Measurements from ENCODE around the gene NUTM2G. TPM values are rescaled to one million over a fixed set of nuclear protein-coding genes. Genes with fewer than 3 reads are reported as not detected.
"Not testable (repeated sequence)": the region's sequence is repeated elsewhere in the genome, so short reads cannot be mapped to it uniquely, and the experiment has no call there.

The NUTM2G gene
- total RNA-seq, 1 experiment from 2014 or later = not detected

DNA sequence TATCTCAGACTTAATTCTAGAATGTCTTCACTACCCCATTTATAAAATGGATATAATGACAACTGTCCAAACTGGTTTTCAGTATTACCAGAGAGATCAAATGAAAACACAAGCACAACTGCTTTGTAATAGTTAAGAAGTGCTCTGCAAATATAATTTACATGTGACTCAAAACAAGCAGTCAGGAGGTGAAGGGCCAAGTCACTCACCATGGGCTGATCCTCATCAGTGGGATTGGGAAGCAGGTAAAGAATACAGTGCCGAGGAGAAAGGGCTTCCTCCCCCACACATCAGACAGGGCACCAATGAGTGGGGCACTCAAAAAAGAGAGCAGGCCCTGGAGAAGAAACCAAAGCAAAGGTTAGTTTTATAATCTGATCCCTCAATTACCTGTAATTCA, 20.7 kb downstream of the NUTM2G start:
- POLR2A ChIA-PET (ENCODE audit: unreplicated experiment); BruUV-seq (replicated peaks): not testable (repeated sequence)

GRCh38 chr9:96950539-96950938, 21.9 kb downstream of the NUTM2G start:
- intact Hi-C loops (cut with micrococcal nuclease; ENCODE audit: unreplicated experiment); H3K9me3 ChIP-seq (ENCODE audit: insufficient read depth, low read depth); H3K79me2 ChIP-seq (ENCODE audit: low read depth); H3K4me2 ChIP-seq; H2AFZ ChIP-seq; H3F3A ChIP-seq (ENCODE audit: insufficient read depth, low read depth); H3K9me2 ChIP-seq (ENCODE audit: insufficient read depth); H3K4me3 ChIP-seq; DNase-seq; BruUV-seq (replicated peaks); H3K27ac ChIP-seq; H3K27me3 ChIP-seq (ENCODE audit: insufficient read depth, low read depth); H3K4me1 ChIP-seq (replicated peaks; ENCODE audit: insufficient read depth); H4K20me1 ChIP-seq (ENCODE audit: insufficient read depth); POLR2A ChIA-PET (ENCODE audit: unreplicated experiment); H3K36me3 ChIP-seq (ENCODE audit: low read depth); CTCF ChIA-PET: not testable (repeated sequence)

More for the DNA sequence above, 20.7 kb downstream of the NUTM2G start:
- H3K9me2 ChIP-seq (ENCODE audit: insufficient read depth); H3K4me2 ChIP-seq; H3K36me3 ChIP-seq (ENCODE audit: low read depth); H3K79me2 ChIP-seq (ENCODE audit: low read depth); H3K4me3 ChIP-seq; H4K20me1 ChIP-seq (ENCODE audit: insufficient read depth); H3K27ac ChIP-seq; intact Hi-C loops (cut with micrococcal nuclease; ENCODE audit: unreplicated experiment); H2AFZ ChIP-seq; H3K4me1 ChIP-seq (replicated peaks; ENCODE audit: insufficient read depth); H3K27me3 ChIP-seq (ENCODE audit: insufficient read depth, low read depth); CTCF ChIA-PET; H3K9me3 ChIP-seq (ENCODE audit: insufficient read depth, low read depth); DNase-seq; H3F3A ChIP-seq (ENCODE audit: insufficient read depth, low read depth): not testable (repeated sequence)

DNA sequence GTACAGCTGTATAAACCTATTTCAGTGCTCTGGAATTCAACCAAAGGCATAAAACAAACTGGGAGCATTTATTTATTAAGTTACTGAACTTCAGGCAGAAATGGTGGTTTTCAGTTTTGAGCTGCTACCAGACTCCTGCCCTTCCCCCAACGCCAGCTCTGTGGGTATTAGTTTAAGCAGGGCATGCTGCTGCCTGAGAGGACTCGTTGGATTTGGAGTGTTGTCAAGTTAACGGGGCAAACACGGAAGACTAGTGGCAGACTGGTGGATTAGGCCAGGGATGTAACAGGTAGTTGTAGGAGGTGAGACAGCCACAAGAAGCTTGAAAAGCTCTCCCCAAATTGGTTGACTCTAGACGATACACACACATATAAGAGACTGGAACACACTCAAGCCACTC, 38.9 kb downstream of the NUTM2G start:
- BruUV-seq (replicated peaks); intact Hi-C loops (cut with micrococcal nuclease; ENCODE audit: unreplicated experiment); H3K4me3 ChIP-seq; H4K20me1 ChIP-seq (ENCODE audit: insufficient read depth); H3K27ac ChIP-seq; H3K36me3 ChIP-seq (ENCODE audit: low read depth); POLR2A ChIA-PET (ENCODE audit: unreplicated experiment); H3K79me2 ChIP-seq (ENCODE audit: low read depth); H3K4me2 ChIP-seq; H3K27me3 ChIP-seq (ENCODE audit: insufficient read depth, low read depth); H3K4me1 ChIP-seq (replicated peaks; ENCODE audit: insufficient read depth); H3K9me2 ChIP-seq (ENCODE audit: insufficient read depth); DNase-seq; H3K9me3 ChIP-seq (ENCODE audit: insufficient read depth, low read depth); CTCF ChIA-PET; H2AFZ ChIP-seq; H3F3A ChIP-seq (ENCODE audit: insufficient read depth, low read depth): not testable (repeated sequence)

GRCh38 chr9:96972552-96972951, 43.9 kb downstream of the NUTM2G start:
- H3K4me1 ChIP-seq (replicated peaks; ENCODE audit: insufficient read depth); H3K9me2 ChIP-seq (ENCODE audit: insufficient read depth); H3K4me3 ChIP-seq; H4K20me1 ChIP-seq (ENCODE audit: insufficient read depth); H3K4me2 ChIP-seq; POLR2A ChIA-PET (ENCODE audit: unreplicated experiment); BruUV-seq (replicated peaks); CTCF ChIA-PET; H3K36me3 ChIP-seq (ENCODE audit: low read depth); DNase-seq; H3K27ac ChIP-seq; intact Hi-C loops (cut with micrococcal nuclease; ENCODE audit: unreplicated experiment); H3F3A ChIP-seq (ENCODE audit: insufficient read depth, low read depth); H3K9me3 ChIP-seq (ENCODE audit: insufficient read depth, low read depth); H2AFZ ChIP-seq; H3K27me3 ChIP-seq (ENCODE audit: insufficient read depth, low read depth): not testable (repeated sequence)
- peaks cover 25% of the 10 kb centered on the region for H3K79me2 ChIP-seq (ENCODE audit: low read depth)

DNA sequence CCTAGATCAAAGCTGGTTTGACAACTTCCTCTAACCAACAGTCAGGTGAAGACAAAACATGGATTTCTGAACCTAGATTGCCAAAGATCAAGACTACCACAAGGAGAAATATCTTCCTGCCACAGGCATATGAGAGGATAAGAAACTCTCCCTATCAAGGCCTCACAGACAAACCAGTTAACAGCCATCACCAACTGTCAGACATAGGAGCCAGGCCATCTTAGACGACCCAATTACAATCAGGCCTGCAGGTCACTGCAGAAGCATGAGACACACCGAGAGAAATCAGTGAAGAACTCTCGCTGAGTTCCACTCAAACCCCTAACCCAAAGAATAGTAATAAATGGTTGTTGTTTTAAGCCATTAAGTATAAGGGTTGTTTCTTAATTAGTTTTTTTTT, 45.4 kb downstream of the NUTM2G start:
- H3K79me2 ChIP-seq (ENCODE audit: low read depth) = peaks cover 38% of the 10 kb centered on the region
- POLR2A ChIA-PET (ENCODE audit: unreplicated experiment); BruUV-seq (replicated peaks); H3K4me2 ChIP-seq; H3K9me3 ChIP-seq (ENCODE audit: insufficient read depth, low read depth); H3K9me2 ChIP-seq (ENCODE audit: insufficient read depth); H3K4me1 ChIP-seq (replicated peaks; ENCODE audit: insufficient read depth); H3K27ac ChIP-seq; DNase-seq; H3K36me3 ChIP-seq (ENCODE audit: low read depth); H4K20me1 ChIP-seq (ENCODE audit: insufficient read depth); H3F3A ChIP-seq (ENCODE audit: insufficient read depth, low read depth); H3K4me3 ChIP-seq; H2AFZ ChIP-seq; H3K27me3 ChIP-seq (ENCODE audit: insufficient read depth, low read depth); CTCF ChIA-PET; intact Hi-C loops (cut with micrococcal nuclease; ENCODE audit: unreplicated experiment): not testable (repeated sequence)

- H3K36me3 ChIP-seq (ENCODE audit: low read depth); H3K4me3 ChIP-seq; DNase-seq; H4K20me1 ChIP-seq (ENCODE audit: insufficient read depth); H3K27me3 ChIP-seq (ENCODE audit: insufficient read depth, low read depth); H3F3A ChIP-seq (ENCODE audit: insufficient read depth, low read depth); intact Hi-C loops (cut with micrococcal nuclease; ENCODE audit: unreplicated experiment); H3K9me2 ChIP-seq (ENCODE audit: insufficient read depth); CTCF ChIA-PET; H3K4me2 ChIP-seq; H3K9me3 ChIP-seq (ENCODE audit: insufficient read depth, low read depth); H3K4me1 ChIP-seq (replicated peaks; ENCODE audit: insufficient read depth); H2AFZ ChIP-seq; BruUV-seq (replicated peaks); H3K27ac ChIP-seq; POLR2A ChIA-PET (ENCODE audit: unreplicated experiment): not testable (repeated sequence)
- H3K79me2 ChIP-seq (ENCODE audit: low read depth) = peaks cover 58% of the 10 kb centered on the region
Measured at GRCh38 chr9:96983496-96984122, 55.0 kb downstream of the NUTM2G start.

- H3F3A ChIP-seq (ENCODE audit: insufficient read depth, low read depth); H3K4me2 ChIP-seq; H3K4me1 ChIP-seq (replicated peaks; ENCODE audit: insufficient read depth); intact Hi-C loops (cut with micrococcal nuclease; ENCODE audit: unreplicated experiment); DNase-seq; H4K20me1 ChIP-seq (ENCODE audit: insufficient read depth); H3K36me3 ChIP-seq (ENCODE audit: low read depth); H2AFZ ChIP-seq; POLR2A ChIA-PET (ENCODE audit: unreplicated experiment); H3K27ac ChIP-seq; H3K9me2 ChIP-seq (ENCODE audit: insufficient read depth); H3K4me3 ChIP-seq; H3K27me3 ChIP-seq (ENCODE audit: insufficient read depth, low read depth); BruUV-seq (replicated peaks); H3K9me3 ChIP-seq (ENCODE audit: insufficient read depth, low read depth); CTCF ChIA-PET: not testable (repeated sequence)
- H3K79me2 ChIP-seq (ENCODE audit: low read depth) = peaks cover 56% of the 10 kb centered on the region
Measured at GRCh38 chr9:96984139-96984538, 55.5 kb downstream of the NUTM2G start.

DNA sequence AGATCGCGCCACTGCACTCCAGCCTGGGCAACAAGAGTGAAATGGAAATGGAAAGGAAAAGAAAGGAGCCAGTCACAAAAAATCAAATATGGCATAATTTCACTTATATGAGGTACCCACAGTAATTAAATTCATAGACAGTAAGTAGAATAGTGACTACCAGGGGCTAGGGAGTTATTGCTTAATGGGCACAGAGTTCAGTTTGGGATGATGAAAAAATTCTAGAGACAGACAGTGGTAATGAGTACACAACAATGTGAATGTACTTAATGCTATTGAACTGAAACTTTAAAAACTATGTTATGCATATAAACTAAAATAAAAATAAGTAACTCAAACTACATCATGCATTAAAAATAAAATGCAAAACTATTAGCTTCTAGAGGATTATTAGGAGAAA, 56.2 kb downstream of the NUTM2G start:
- H3K4me3 ChIP-seq; intact Hi-C loops (cut with micrococcal nuclease; ENCODE audit: unreplicated experiment); H3K27ac ChIP-seq; H3F3A ChIP-seq (ENCODE audit: insufficient read depth, low read depth); H3K36me3 ChIP-seq (ENCODE audit: low read depth); H3K4me2 ChIP-seq; POLR2A ChIA-PET (ENCODE audit: unreplicated experiment); H3K27me3 ChIP-seq (ENCODE audit: insufficient read depth, low read depth); H3K9me2 ChIP-seq (ENCODE audit: insufficient read depth); DNase-seq; CTCF ChIA-PET; H3K4me1 ChIP-seq (replicated peaks; ENCODE audit: insufficient read depth); BruUV-seq (replicated peaks); H2AFZ ChIP-seq; H3K9me3 ChIP-seq (ENCODE audit: insufficient read depth, low read depth); H4K20me1 ChIP-seq (ENCODE audit: insufficient read depth): not testable (repeated sequence)
- H3K79me2 ChIP-seq (ENCODE audit: low read depth) = peaks cover 56% of the 10 kb centered on the region

Data from PC-9 (cell line).